ENCODE measurements around the gene AKNA.
"Not testable (repeated sequence)": the region's sequence is repeated elsewhere in the genome, so short reads cannot be mapped to it uniquely, and the experiment has no call there.

The AKNA gene

GRCh38 chr9:114334490-114334889 is 53.3 kb downstream of the AKNA start:
- no peak for DNase-seq

GRCh38 chr9:114333718-114334117 is 54.1 kb downstream of the AKNA start:
- DNase-seq, result not testable (repeated sequence)

- DNase-seq, result not testable (repeated sequence)
Observed at GRCh38 chr9:114332474-114333040, 55.2 kb downstream of the AKNA start.

GRCh38 chr9:114331229-114332195 is 56.3 kb downstream of the AKNA start:
- DNase-seq, result not testable (repeated sequence)

DNA sequence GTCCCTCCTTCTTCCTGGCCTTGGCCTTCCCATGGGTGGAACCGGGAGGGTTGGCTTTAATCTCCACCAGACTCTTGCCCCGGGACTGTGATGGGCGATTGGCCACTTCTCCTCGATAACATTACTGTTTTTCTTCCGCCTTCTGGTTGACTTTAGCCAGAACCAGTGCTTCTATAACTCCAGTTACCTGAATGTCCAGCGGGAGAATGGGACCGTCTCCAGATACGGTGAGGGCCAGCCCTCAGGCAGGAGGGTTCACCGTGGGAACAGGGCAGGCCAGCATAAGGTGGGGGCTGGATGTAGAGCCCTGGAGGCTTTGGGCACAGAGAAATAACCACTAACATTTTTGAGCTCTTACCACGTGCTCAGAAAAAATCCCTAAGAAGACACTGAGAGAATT is 57.1 kb downstream of the AKNA start:
- no peak for DNase-seq

GRCh38 chr9:114329625-114330022 is 58.2 kb downstream of the AKNA start, which contains the start of gene ORM2:
Gene ORM2, plus strand, starts transcription at chr9:114329869. Its CDS starts 36 bp downstream, at chr9:114329905.
- not testable (repeated sequence) for DNase-seq

DNA sequence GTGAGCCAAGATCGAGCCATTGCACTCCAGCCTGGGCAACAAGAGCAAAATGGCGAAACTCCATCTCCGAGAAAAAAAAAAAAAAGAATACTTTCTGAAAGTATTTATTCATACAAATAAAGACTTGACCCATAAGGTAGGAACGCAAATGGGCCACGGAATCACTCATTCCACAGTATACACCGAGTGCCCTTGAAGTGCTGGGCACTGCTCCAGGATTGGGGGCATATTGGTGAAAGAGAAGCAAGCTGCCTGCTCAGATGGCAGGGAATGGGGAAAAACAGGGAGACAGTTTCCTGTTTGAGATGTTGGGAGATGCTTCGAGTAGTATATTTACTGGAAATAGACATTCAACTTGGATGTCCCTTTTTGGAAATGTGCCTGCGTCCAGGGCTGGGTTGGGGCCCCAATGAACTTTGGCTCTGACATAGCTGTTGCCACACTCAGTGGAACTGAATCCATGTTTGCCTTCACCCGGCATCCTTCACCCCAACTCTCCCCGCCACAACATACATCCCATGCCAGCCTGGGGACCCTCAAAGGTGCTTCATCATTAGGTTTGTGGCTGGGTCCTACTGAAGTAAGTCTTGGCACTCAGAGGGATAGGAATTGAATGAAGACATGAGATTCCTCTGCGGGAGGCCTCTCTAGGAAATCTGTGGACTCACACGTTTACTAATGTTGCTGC is 58.7 kb downstream of the AKNA start:
- DNase-seq, result not testable (repeated sequence)

GRCh38 chr9:114328357-114328820 is 59.4 kb downstream of the AKNA start:
- not testable (repeated sequence) for DNase-seq

- no peak for DNase-seq
Observed at GRCh38 chr9:114327749-114328148, 60.0 kb downstream of the AKNA start.

DNA sequence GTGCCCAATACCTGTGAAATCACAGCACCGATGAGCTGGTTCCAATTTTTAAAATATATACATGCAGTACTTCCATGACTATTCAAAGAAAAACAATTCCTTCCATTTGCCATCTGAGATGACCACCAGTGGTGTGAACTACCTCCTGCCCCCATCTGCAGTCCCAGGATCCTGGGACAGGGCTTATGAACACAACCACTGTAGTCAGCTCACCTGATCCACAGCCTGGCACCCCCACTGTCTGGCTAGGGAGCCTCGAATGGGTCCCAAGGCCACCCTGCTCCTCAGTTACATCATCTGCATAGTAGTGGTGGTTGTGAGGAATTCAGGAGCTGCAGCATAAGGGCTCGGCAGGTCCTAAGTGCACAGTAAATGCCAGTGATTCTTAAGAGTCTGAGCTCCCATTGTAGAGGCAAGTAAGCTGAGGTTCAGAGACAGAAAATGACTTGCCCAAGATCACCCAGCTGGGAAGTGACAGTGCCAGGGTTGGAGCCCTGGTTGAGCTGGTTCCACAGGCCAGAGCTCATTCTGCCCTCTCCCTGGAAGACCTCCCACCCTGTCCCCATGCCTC is 62.0 kb downstream of the AKNA start:
- not testable (repeated sequence) for DNase-seq

DNA sequence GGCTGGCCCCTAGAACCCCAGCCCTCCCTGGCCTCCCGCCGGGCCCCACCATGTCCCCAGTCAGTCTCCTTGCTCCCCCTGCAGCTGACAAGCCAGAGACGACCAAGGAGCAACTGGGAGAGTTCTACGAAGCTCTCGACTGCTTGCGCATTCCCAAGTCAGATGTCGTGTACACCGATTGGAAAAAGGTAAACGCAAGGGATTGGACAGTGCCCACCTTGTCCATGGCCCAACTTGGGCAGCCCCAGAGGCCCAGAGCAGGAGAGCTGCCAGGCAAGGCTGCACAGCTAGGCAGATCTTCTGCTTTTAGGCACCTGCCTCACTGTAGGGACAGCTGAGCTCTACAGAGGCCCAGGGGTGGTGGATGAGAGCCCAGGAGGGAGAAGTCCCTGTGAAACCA is 62.8 kb downstream of the AKNA start:
- DNase-seq, result not testable (repeated sequence)

DNA sequence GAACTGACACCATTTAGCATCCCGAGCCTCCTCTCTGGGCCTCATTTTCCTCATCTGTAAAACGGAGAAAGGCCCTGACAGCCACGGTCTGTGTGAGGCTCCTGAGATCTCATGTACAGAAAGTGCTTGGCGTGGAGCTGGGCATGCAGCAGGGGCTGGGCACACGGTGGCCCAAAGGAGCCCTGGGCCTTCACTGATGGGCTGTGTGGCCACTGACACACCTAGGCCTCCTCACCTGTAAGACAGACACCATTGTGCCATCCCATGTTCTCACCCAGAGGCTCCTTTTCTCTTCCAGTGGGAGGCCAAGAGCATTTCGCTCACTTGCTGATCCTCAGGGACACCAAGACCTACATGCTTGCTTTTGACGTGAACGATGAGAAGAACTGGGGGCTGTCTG is 63.3 kb downstream of the AKNA start:
- no peak for DNase-seq

DNA sequence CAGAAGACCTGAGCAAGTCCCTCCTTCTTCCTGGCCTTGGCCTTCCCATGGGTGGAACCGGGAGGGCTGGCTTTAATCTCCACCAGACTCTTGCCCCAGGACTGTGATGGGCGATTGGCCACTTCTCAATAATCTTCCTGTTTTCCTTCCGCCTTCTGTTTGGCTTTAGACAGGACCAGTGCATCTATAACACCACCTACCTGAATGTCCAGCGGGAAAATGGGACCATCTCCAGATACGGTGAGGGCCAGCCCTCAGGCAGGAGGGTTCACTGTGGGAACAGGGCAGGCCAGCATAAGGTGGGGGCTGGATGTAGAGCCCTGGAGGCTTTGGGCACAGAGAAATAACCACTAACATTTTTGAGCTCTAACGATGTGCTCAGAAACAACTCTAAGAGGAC is 63.9 kb downstream of the AKNA start:
- DNase-seq, result not testable (repeated sequence)

- not testable (repeated sequence) for DNase-seq
Observed at GRCh38 chr9:114322831-114323531, 64.8 kb downstream of the AKNA start, which contains the start of gene ORM1. Gene ORM1, plus strand, starts transcription at chr9:114323098. Its CDS starts 36 bp downstream, at chr9:114323134.

GRCh38 chr9:114322160-114322818 is 65.5 kb downstream of the AKNA start:
- not testable (repeated sequence) for DNase-seq

DNA sequence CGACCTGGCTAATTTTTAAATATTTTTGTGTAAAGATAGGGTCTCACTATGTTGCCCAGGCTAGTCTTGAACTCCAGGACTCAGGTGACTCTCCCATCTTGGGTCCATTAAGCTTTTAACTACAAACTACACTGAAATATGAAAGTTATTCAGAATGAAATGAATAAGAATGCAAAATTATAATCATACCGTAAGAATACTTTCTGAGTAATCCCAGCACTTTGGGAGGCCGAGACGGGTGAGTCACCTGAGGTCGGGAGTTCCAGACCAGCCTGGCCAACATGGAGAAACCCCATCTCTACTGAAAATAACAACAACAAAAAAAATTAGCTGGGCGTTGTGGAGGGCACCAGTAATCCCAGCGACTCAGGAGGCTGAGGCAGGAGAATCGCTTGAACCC is 66.0 kb downstream of the AKNA start:
- no peak for DNase-seq

DNA sequence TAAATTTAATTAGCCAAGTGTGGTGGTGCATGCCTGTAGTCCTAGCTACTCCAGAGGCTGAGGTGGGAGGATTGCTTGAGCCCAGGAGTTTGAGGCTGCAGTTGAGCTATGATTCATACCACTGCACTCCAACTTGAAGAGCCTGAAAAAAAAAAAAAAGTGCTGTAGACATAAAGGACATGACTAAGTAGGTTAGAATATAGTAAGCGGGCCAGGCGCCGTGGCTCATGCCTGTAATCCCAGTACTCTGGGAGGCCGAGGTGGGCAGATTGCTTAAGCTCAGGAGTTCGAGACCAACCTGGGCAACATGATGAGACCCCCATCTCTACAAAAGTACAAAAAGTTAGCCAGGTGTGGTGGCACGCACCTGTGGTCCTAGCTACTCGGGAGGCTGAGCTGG is 67.1 kb downstream of the AKNA start:
- not testable (repeated sequence) for DNase-seq

- DNase-seq, result no peak
Observed at GRCh38 chr9:114319147-114319546, 68.6 kb downstream of the AKNA start.

DNA sequence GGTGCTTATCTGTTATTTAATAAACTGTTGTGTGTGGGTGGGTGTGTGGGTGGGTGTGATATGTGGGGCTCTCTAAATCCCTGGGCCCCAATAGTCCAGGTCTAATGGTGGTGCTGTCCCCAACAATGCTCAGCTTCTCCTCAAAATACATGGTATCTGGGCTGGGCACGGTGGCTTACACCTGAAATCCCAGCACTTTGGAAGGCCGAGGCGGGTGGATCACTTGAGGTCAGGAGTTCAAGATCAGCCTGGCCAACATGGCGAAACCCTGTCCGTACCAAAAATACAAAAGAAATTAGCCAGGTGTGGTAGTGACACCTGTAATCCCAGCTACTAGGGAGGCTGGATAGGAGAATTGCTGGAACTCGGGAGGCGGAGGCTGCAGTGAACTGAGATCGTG is 69.4 kb downstream of the AKNA start:
- DNase-seq, result no peak

- DNase-seq, result no peak
Observed at GRCh38 chr9:114317665-114318357, 70.0 kb downstream of the AKNA start.

Measured in activated CD4-positive, alpha-beta T cell treated with anti-CD3 and anti-CD28 coated beads, Interleukin-2, amount 50 U/mL, for 1 hour (primary cell).